ENCODE results near the gene VAPA. TPM values are rescaled to one million over a fixed set of nuclear protein-coding genes. Genes with fewer than 3 reads are reported as not detected.

The VAPA gene
- total RNA-seq, 3 donors from 2014 or later: 240 to 333 (median 273) TPM

DNA sequence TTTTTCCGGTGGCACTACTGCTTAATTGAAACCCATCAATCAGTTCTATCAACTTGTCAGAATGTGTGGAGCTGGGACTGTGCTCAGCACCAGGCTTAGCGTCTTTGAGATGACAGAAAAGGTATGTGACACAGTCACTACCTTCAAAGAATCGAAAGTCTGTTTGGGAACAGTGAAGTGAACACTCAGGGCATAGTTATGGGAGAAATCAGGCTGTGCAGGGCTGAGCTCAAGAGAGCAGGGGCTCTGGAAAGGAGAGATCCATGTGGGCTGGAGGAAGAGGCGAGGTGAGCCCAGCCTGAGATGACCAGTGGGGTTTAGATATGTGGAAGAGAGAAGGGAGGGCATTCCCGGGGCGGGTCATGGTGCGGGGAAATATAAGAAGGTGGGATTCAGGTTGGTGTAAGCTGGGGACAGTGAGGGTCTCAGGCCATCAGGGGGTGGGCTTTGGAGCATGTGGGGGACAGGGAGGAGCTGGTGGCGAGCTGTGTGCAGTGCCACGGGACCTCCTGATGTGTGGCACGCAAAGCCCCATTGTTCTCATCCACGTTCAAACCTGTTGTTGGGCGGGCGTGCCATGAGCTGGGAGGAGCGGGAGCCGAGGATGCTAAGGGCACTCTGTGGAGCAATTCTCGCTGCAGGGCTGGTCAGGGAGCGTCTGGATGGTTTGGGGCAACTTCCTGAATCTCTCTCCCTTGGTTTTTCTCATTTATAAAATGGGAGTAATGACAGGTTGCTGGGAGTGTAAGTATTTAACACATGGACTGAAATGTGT is 72.5 kb downstream of the VAPA start:
- Histone ChIP-seq H3K9me3 (no peaks in the 10 kb centered on the region), H3K4me3 (no peak overlapping the region), H3K36me3 (ENCODE audit: low read depth) (no peaks in the 10 kb centered on the region), H3K4me1 (ENCODE audit: low read depth) (no peaks in the 10 kb centered on the region)
- no peak for DNase-seq
- TF ChIP-seq, protein P1, sequence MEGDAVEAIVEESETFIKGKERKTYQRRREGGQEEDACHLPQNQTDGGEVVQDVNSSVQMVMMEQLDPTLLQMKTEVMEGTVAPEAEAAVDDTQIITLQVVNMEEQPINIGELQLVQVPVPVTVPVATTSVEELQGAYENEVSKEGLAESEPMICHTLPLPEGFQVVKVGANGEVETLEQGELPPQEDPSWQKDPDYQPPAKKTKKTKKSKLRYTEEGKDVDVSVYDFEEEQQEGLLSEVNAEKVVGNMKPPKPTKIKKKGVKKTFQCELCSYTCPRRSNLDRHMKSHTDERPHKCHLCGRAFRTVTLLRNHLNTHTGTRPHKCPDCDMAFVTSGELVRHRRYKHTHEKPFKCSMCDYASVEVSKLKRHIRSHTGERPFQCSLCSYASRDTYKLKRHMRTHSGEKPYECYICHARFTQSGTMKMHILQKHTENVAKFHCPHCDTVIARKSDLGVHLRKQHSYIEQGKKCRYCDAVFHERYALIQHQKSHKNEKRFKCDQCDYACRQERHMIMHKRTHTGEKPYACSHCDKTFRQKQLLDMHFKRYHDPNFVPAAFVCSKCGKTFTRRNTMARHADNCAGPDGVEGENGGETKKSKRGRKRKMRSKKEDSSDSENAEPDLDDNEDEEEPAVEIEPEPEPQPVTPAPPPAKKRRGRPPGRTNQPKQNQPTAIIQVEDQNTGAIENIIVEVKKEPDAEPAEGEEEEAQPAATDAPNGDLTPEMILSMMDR (IDR thresholded peaks at IDR 0.05): no peak
- no peak for ATAC-seq
- intact Hi-C loops (cut with DNase I, micrococcal nuclease): no loop called here

DNA sequence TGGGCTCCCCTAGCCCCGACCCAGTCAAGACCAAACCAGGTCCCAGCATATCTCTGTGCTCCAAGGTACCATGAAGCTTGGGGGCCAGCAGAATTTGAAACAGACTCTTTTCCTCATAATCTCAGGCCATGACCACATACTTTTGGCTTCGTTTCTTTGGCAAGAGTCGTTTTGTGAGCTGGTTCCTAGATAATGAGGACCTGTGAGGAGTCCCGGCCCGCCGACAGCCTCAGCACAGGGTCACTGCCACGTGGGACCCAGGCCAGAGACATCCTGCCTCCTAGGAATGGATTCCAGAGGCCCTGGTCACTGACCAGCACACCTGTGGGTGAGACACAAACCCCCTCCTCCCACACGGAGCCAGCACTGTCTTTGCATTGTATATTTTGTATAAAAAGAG is 73.5 kb downstream of the VAPA start:
- no peak for DNase-seq
- TF ChIP-seq, protein P1 (IDR thresholded peaks at IDR 0.05): no peak
- intact Hi-C loops (cut with DNase I, micrococcal nuclease): no loop called here

DNA sequence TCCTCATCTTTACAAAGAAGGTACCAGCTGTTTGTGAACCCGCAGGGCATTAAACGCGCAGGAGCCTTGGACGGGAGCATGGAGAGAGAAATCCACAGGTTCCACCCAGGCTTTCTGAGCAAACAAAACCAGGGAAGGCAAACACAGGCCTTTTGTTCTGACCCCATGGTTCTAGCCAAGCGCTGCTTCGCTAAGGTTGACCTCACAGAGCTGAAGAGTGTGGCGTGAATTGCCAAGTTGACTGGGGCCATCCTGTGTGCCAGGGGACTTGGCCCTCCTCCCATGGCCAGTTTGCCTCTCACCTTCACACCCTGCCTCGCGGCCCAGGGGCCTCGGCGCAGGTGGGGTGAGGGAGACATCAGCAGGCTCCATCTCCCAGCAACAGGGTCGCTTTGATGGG is 74.1 kb downstream of the VAPA start:
- no peak for DNase-seq
- TF ChIP-seq, protein P1 (IDR thresholded peaks at IDR 0.05): no peak
- intact Hi-C loops (cut with DNase I, micrococcal nuclease): no loop called here
- Histone ChIP-seq H3K36me3 (ENCODE audit: low read depth) (no peaks in the 10 kb centered on the region), H3K9me3 (no peaks in the 10 kb centered on the region), H3K4me3 (no peak overlapping the region), H3K4me1 (ENCODE audit: low read depth) (no peaks in the 10 kb centered on the region)
- ATAC-seq: peak; percentile 22

More for the DNA sequence above, 73.5 kb downstream of the VAPA start:
- Histone ChIP-seq H3K4me1 (ENCODE audit: low read depth) (no peaks in the 10 kb centered on the region), H3K4me3 (no peak overlapping the region), H3K36me3 (ENCODE audit: low read depth) (no peaks in the 10 kb centered on the region), H3K9me3 (no peaks in the 10 kb centered on the region)
- ATAC-seq: no peak

DNA sequence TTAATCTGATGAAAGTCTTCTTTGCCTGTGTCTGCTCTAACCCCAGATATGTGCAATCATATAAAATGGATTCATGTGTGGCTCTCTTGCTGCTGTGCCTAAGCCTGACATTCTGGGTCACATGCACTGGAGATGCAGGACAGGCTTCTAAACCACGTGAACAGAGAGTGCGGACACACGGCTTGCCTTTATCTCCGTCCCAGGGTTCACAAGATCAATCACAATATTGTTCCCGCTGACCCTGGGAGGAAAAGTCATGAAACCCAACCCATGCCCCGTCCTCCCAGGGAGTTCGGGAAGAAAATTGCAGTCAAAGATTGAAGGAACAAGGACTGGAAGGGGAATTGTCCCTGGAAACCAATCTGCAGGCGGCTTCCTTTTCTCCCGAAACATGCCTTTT is 74.8 kb downstream of the VAPA start:
- Histone ChIP-seq H3K4me3 (no peak overlapping the region), H3K9me3 (no peaks in the 10 kb centered on the region), H3K36me3 (ENCODE audit: low read depth) (no peaks in the 10 kb centered on the region), H3K4me1 (ENCODE audit: low read depth) (no peaks in the 10 kb centered on the region)
- ATAC-seq (no peak), DNase-seq (no peak)
- intact Hi-C loops (cut with DNase I, micrococcal nuclease): no loop called here
- TF ChIP-seq, protein P1 (IDR thresholded peaks at IDR 0.05): no peak

DNA sequence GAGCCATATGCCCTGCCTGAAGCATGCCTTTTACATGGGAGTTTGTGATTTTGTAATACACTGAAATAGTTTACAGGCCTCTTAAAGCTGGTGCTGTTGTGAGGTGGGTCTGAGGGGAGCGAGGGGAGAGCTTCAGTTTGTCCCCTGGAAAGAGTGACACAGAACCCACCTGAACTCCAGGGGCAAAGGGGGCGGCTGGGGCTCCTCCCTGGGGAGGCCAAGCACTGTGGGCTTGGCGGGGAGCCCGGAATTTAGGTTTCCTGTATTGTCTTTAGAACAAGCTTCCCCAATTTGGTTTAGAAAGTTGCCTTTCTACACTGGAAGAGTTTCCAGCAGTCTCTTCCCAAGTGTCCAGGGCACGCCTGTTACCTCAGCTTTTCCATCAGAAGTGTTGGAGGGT is 75.7 kb downstream of the VAPA start:
- ATAC-seq (no peak), DNase-seq (no peak)
- no peaks in the 10 kb centered on the region for H3K36me3 ChIP-seq (ENCODE audit: low read depth)
- intact Hi-C loops (cut with DNase I, micrococcal nuclease): no loop called here
- no peaks in the 10 kb centered on the region for H3K4me1 ChIP-seq (ENCODE audit: low read depth)
- no peaks in the 10 kb centered on the region for H3K9me3 ChIP-seq
- TF ChIP-seq, protein P1 (IDR thresholded peaks at IDR 0.05): no peak
- H3K4me3 ChIP-seq: no peak overlapping the region

Data from mucosa of descending colon (tissue), 3 donors.